Measurements from ENCODE around the gene SH3PXD2B. TPM values are rescaled to one million over a fixed set of nuclear protein-coding genes. Genes with fewer than 3 reads are reported as not detected.

SH3PXD2B gene
- total RNA-seq, 1 experiment from 2014 or later, result 64.1 TPM

DNA sequence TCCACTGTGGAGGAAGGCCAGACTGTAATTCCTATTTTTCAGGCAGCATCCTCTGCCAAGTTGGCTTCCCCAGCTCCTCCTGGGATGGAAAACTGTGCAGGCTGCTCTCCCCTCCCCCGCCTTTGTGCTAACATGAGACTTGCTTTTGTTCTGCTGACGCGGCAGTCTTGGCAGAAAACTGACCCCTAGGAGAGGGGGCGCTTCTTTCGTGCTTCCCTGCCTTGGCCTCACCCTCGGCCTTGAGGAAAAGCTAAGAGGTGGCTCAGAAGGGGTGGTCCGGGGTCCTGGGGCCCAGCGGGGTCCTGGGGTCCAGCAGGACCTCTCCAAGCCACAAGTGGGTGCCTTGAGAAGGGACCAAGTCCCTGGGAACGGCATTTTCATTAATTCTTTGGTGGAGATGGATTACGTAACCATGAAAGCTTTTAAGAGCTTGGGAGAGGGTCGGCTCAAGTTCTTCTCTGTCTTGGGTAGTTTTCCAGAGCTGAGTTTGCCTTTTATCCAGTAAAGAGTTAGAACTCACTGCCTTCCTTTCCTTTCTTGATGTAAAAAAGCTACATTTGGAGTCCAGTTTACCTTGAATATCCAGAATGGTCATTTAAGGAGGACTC is 51.0 kb downstream of the SH3PXD2B start:
- ChIA-PET CTCF (interaction anchor here (0.7 to 4.0 kb wide), 3 partner anchors 16 to 49 kb away, joined by 3 to 33 read pairs (median 3); no protein-coding TSS in a partner anchor), POLR2A (no interaction called here)
- TF ChIP-seq, protein P1, sequence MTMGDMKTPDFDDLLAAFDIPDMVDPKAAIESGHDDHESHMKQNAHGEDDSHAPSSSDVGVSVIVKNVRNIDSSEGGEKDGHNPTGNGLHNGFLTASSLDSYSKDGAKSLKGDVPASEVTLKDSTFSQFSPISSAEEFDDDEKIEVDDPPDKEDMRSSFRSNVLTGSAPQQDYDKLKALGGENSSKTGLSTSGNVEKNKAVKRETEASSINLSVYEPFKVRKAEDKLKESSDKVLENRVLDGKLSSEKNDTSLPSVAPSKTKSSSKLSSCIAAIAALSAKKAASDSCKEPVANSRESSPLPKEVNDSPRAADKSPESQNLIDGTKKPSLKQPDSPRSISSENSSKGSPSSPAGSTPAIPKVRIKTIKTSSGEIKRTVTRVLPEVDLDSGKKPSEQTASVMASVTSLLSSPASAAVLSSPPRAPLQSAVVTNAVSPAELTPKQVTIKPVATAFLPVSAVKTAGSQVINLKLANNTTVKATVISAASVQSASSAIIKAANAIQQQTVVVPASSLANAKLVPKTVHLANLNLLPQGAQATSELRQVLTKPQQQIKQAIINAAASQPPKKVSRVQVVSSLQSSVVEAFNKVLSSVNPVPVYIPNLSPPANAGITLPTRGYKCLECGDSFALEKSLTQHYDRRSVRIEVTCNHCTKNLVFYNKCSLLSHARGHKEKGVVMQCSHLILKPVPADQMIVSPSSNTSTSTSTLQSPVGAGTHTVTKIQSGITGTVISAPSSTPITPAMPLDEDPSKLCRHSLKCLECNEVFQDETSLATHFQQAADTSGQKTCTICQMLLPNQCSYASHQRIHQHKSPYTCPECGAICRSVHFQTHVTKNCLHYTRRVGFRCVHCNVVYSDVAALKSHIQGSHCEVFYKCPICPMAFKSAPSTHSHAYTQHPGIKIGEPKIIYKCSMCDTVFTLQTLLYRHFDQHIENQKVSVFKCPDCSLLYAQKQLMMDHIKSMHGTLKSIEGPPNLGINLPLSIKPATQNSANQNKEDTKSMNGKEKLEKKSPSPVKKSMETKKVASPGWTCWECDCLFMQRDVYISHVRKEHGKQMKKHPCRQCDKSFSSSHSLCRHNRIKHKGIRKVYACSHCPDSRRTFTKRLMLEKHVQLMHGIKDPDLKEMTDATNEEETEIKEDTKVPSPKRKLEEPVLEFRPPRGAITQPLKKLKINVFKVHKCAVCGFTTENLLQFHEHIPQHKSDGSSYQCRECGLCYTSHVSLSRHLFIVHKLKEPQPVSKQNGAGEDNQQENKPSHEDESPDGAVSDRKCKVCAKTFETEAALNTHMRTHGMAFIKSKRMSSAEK (CRISPR knock-in tag; IDR thresholded peaks at IDR 0.05; ENCODE audit: borderline replicate concordance), result no peak
- TF ChIP-seq TEAD4 (CRISPR knock-in tag; IDR thresholded peaks at IDR 0.05) (no peak), AFF4 (CRISPR knock-in tag; IDR thresholded peaks at IDR 0.05; ENCODE audit: borderline replicate concordance) (no peak), ZMAT4 (CRISPR knock-in tag; IDR thresholded peaks at IDR 0.05) (no peak), ELF4 (CRISPR knock-in tag; IDR thresholded peaks at IDR 0.05; ENCODE audit: low read depth) (no peak)
- TF ChIP-seq, protein P2, sequence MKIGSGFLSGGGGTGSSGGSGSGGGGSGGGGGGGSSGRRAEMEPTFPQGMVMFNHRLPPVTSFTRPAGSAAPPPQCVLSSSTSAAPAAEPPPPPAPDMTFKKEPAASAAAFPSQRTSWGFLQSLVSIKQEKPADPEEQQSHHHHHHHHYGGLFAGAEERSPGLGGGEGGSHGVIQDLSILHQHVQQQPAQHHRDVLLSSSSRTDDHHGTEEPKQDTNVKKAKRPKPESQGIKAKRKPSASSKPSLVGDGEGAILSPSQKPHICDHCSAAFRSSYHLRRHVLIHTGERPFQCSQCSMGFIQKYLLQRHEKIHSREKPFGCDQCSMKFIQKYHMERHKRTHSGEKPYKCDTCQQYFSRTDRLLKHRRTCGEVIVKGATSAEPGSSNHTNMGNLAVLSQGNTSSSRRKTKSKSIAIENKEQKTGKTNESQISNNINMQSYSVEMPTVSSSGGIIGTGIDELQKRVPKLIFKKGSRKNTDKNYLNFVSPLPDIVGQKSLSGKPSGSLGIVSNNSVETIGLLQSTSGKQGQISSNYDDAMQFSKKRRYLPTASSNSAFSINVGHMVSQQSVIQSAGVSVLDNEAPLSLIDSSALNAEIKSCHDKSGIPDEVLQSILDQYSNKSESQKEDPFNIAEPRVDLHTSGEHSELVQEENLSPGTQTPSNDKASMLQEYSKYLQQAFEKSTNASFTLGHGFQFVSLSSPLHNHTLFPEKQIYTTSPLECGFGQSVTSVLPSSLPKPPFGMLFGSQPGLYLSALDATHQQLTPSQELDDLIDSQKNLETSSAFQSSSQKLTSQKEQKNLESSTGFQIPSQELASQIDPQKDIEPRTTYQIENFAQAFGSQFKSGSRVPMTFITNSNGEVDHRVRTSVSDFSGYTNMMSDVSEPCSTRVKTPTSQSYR (CRISPR knock-in tag; IDR thresholded peaks at IDR 0.05), result peak; percentile 61; the same call in 1 of the 2 replicates
- TF ChIP-seq, protein P3, sequence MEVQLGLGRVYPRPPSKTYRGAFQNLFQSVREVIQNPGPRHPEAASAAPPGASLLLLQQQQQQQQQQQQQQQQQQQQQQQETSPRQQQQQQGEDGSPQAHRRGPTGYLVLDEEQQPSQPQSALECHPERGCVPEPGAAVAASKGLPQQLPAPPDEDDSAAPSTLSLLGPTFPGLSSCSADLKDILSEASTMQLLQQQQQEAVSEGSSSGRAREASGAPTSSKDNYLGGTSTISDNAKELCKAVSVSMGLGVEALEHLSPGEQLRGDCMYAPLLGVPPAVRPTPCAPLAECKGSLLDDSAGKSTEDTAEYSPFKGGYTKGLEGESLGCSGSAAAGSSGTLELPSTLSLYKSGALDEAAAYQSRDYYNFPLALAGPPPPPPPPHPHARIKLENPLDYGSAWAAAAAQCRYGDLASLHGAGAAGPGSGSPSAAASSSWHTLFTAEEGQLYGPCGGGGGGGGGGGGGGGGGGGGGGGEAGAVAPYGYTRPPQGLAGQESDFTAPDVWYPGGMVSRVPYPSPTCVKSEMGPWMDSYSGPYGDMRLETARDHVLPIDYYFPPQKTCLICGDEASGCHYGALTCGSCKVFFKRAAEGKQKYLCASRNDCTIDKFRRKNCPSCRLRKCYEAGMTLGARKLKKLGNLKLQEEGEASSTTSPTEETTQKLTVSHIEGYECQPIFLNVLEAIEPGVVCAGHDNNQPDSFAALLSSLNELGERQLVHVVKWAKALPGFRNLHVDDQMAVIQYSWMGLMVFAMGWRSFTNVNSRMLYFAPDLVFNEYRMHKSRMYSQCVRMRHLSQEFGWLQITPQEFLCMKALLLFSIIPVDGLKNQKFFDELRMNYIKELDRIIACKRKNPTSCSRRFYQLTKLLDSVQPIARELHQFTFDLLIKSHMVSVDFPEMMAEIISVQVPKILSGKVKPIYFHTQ (CRISPR knock-in tag; IDR thresholded peaks at IDR 0.05), result no peak
- peaks cover 43% of the 10 kb centered on the region for H3K9me3 Mint-ChIP-seq
- no peaks in the 10 kb centered on the region for H3K27me3 Mint-ChIP-seq (ENCODE audit: low read depth)
- H3K36me3 Mint-ChIP-seq, result peaks cover 74% of the 10 kb centered on the region
- H3K27ac Mint-ChIP-seq, result peak overlapping the region; percentile 95
- ATAC-seq (peak; percentile 51), DNase-seq (ENCODE audit: low spot score) (peak; percentile 42)
- no peak overlapping the region for H3K4me3 Mint-ChIP-seq
- H3K4me1 Mint-ChIP-seq, result peaks cover 34% of the 10 kb centered on the region
